Sciatic nerve (tissue), 2 donors: ENCODE results near the gene GLDN. TPM values are rescaled to one million over a fixed set of nuclear protein-coding genes. Genes with fewer than 3 reads are reported as not detected.

Source experiments
- ATAC-seq: fragments of 200-7000 bp; cut with Tn5 transposase; one replicate; pipeline ENCODE4 v1.9.1; 2020; ENCODE audit warnings: mild to moderate bottlenecking, moderate library complexity
- DNase-seq: peaks from one replicate; pipeline ENCODE4 v3.0.0-alpha.2; 2020; ENCODE audit warnings: low spot score
- intact Hi-C: fragments of 100-400 bp; cut with DNase I; formaldehyde crosslinking; loops from one replicate; pipeline ENCODE4 v1.14.2; 2022
- total RNA-seq: library from RNA; stranded (reverse); fragmentation: NEBNext Ultra II Directional; extraction: Animal tissue kit (Norgen Biotek cat#: 25700); gene quantifications from one replicate; pipeline ENCODE4 v1.2.1, GENCODE V29; 2021
- donor health status: DM: no; HTN: no; CAD: no.
- donor health status: DM: no; HTN: no; CAD: no.

The GLDN gene
- total RNA-seq, result 94.5 TPM

GRCh38 chr15:51341366-51342226, at the start of gene GLDN:
Gene GLDN, plus strand, starts transcription at chr15:51341655. Its CDS starts 30 bp downstream, at chr15:51341685.
- ATAC-seq (peak; percentile 77), DNase-seq (peak; percentile 74)
- intact Hi-C loops, result no loop called here

- intact Hi-C loops, result no loop called here
- DNase-seq, result no peak
- peak; percentile 63 for ATAC-seq
These were observed 42.8 kb upstream of the GLDN start for GRCh38 chr15:51298620-51299019.

GRCh38 chr15:51299187-51300015, 42.1 kb upstream of the GLDN start:
- DNase-seq, result no peak
- intact Hi-C loops, result no loop called here
- ATAC-seq, result peak; percentile 82

GRCh38 chr15:51302480-51302879, 39.0 kb upstream of the GLDN start:
- DNase-seq, result no peak
- intact Hi-C loops, result no loop called here
- ATAC-seq, result no peak

GRCh38 chr15:51303462-51303980, 37.9 kb upstream of the GLDN start:
- DNase-seq (no peak), ATAC-seq (no peak)
- intact Hi-C loops, result no loop called here

- intact Hi-C loops, result no loop called here
- ATAC-seq (no peak), DNase-seq (no peak)
These were observed 34.1 kb upstream of the GLDN start for GRCh38 chr15:51307325-51307724.

- DNase-seq, result no peak
- ATAC-seq, result no peak
These were observed 33.6 kb upstream of the GLDN start for GRCh38 chr15:51307811-51308210.

GRCh38 chr15:51310064-51310463, 31.4 kb upstream of the GLDN start:
- ATAC-seq, result peak; percentile 73
- intact Hi-C loops, result no loop called here
- DNase-seq, result no peak

More at GRCh38 chr15:51307811-51308210, 33.6 kb upstream of the GLDN start:
- intact Hi-C loops, result no loop called here

GRCh38 chr15:51311510-51311909, 29.9 kb upstream of the GLDN start:
- ATAC-seq (no peak), DNase-seq (no peak)
- intact Hi-C loops, result no loop called here

GRCh38 chr15:51312166-51313073, 29.0 kb upstream of the GLDN start:
- ATAC-seq, result no peak
- no peak for DNase-seq
- intact Hi-C loops, result no loop called here

- intact Hi-C loops, result no loop called here
- ATAC-seq, result no peak
- DNase-seq, result no peak
These were observed 28.4 kb upstream of the GLDN start for GRCh38 chr15:51313074-51313393.

GRCh38 chr15:51313644-51314280, 27.7 kb upstream of the GLDN start:
- DNase-seq, result no peak
- intact Hi-C loops, result no loop called here
- ATAC-seq, result no peak

- ATAC-seq (peak; percentile 40), DNase-seq (no peak)
- intact Hi-C loops, result no loop called here
These were observed 26.8 kb upstream of the GLDN start for GRCh38 chr15:51314391-51315337.

- ATAC-seq (no peak), DNase-seq (no peak)
- intact Hi-C loops, result no loop called here
These were observed 25.7 kb upstream of the GLDN start for GRCh38 chr15:51315726-51316125.

GRCh38 chr15:51316636-51317035, 24.8 kb upstream of the GLDN start:
- DNase-seq, result no peak
- no peak for ATAC-seq
- intact Hi-C loops, result no loop called here

GRCh38 chr15:51318382-51319150, 22.9 kb upstream of the GLDN start:
- intact Hi-C loops, result no loop called here
- no peak for DNase-seq
- peak; percentile 13 for ATAC-seq

- DNase-seq (no peak), ATAC-seq (no peak)
- intact Hi-C loops, result no loop called here
These were observed 21.9 kb upstream of the GLDN start for GRCh38 chr15:51319539-51319938.
